Tibial nerve (tissue), 4 donors: Measurements from ENCODE around the gene PXDN. TPM values are rescaled to one million over a fixed set of nuclear protein-coding genes. Genes with fewer than 3 reads are reported as not detected.

Source experiments
- DNase-seq, 2 donors: peaks; one replicate each; pipeline ENCODE4 v3.0.0-alpha.2; 2019; ENCODE audit warnings: low spot score in 2 of 2
- H3K27ac ChIP-seq, 4 donors: fragments of 200-600 bp; sonication (generic) in 3 of 4; one replicate each; pipeline ENCODE4 v1.5.1; 2017 to 2019; ENCODE audit warnings: mild to moderate bottlenecking in 1 of 4
- H3K27me3 ChIP-seq, 2 donors: fragments of 200-600 bp; sonication (generic) in 1 of 2; one replicate each; pipeline versions ENCODE4 v1.5.1 to v1.6.0; 2017 to 2019
- H3K36me3 ChIP-seq, 3 donors: fragments of 200-600 bp; sonication (generic); one replicate each; pipeline ENCODE4 v1.5.1; 2018 to 2019
- H3K4me1 ChIP-seq, 4 donors: fragments of 200-600 bp; sonication (generic) in 3 of 4; one replicate each; pipeline ENCODE4 v1.5.1; 2017 to 2019
- H3K4me3 ChIP-seq, 4 donors: fragments of 200-600 bp; sonication (generic) in 3 of 4; one replicate each; pipeline ENCODE4 v1.5.1; 2017 to 2019; ENCODE audit warnings: mild to moderate bottlenecking in 1 of 4, moderate library complexity in 1 of 4
- H3K9me3 ChIP-seq, 4 donors: fragments of 200-600 bp; sonication (generic) in 3 of 4; one replicate each; pipeline ENCODE4 v1.5.1; 2017 to 2019
- CTCF ChIP-seq, 5 experiments: fragments of 200-600 bp in 3 of 5; fragments of 450-650 bp in 2 of 5; sonication (generic) in 3 of 5; IDR thresholded peaks; one replicate each; pipeline ENCODE4 v1.5.1; 2016 to 2019; ENCODE audit warnings: antibody characterized with exemption in 5 of 5, mild to moderate bottlenecking in 3 of 5, moderate library complexity in 2 of 5
- EP300 ChIP-seq, 2 donors: sonication (generic); formaldehyde crosslinking; IDR thresholded peaks; one replicate each; pipeline ENCODE4 v1.6.1; 2017; ENCODE audit warnings: antibody characterized with exemption in 2 of 2, mild to moderate bottlenecking in 1 of 2
- POLR2A ChIP-seq, 2 donors: fragments of 450-650 bp; IDR thresholded peaks; one replicate each; pipeline ENCODE4 v1.6.1; 2017; ENCODE audit warnings: antibody characterized with exemption in 2 of 2, mild to moderate bottlenecking in 2 of 2, moderate library complexity in 2 of 2
- WGBS, 2 donors: methylation state at CpG; one replicate each; pipeline ENCODE4 v1.1.5; 2018; 5-methylcytosine and 5-hydroxymethylcytosine counted together
- total RNA-seq, 4 donors: library from RNA; depleted of rRNA; stranded (reverse); fragments of >200 nt; gene quantifications; one replicate each; pipeline ENCODE4 v1.1.0, GENCODE V29; 2016

PXDN gene
- total RNA-seq, 4 donors from 2014 or later = 40.4 to 72.6 (median 52.4) TPM

DNA sequence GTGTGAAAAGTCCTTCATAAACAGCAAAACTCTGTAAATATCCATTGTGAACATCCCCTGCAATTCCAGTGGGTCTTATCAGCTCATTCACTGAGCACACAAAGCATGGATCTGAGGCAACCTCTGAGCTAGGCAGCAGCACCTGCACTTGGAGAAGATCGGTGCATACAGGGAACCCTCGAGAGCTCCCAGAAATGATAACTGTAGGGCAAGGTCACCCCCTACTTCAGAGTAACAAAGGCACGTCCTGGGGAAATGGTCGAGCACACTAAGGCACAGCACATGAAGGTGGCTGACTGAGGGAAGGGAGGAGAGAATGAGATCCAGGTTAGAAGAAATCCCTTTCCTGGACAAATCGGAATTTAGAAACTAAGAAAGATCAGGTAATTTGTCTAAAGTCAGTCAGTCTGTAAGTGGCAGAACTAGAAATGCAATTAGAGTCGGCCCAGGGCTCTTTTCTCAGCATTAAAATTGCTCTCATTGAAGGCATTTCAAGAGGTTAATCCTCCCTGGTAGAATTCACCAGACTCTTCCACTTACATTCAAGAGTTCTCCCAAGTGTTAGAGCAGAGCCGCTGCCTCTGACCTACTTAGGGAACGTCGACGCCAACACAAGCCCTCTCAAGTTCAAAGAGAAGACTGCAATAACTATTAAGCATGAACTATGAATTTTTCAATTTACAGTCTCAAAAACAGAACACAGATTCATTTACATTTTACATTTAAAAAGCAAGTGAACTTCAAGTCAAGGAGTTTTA is 45.9 kb downstream of the PXDN start:
- H3K27me3 ChIP-seq = no peaks in the 10 kb centered on the region
- peaks cover 0 to 21% (median 0%) of the 10 kb centered on the region in 4 donors for H3K4me1 ChIP-seq
- peaks cover 0 to 14% (median 0%) of the 10 kb centered on the region in 3 donors for H3K36me3 ChIP-seq
- DNase-seq = no peak
- H3K27ac ChIP-seq = no peak overlapping the region
- WGBS, 2 donors = 46 to 53% methylated on average over 10 of the region's 10 CpGs
- no peak overlapping the region for H3K4me3 ChIP-seq
- TF ChIP-seq POLR2A (IDR thresholded peaks at IDR 0.05) (no peak), CTCF (IDR thresholded peaks at IDR 0.05) (no peak), EP300 (IDR thresholded peaks at IDR 0.05) (no peak)
- H3K9me3 ChIP-seq = peaks cover 0 to 14% (median 0%) of the 10 kb centered on the region in 4 donors

DNA sequence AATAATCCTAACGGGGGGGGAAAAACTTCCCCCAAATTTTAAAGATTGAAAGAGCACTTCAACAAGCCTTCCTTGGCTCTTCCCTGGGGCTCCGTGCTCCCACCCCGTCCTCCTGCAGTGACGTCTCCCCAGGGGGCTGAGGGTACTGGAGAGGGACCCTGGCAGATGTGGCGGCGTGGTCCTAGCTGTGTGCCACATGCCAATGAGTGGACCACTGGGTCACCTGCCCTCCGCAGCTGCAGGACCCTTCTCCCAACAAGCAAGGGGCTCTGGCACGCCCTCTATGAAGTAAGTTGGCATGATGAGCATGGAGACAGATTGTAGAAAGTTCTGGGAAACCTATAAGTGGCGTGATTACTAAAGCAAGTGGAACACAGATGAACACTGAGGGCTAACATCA is 46.7 kb downstream of the PXDN start:
- Histone ChIP-seq H3K36me3 (peaks cover 0 to 17% (median 0%) of the 10 kb centered on the region in 3 donors), H3K27ac (no peak overlapping the region), H3K9me3 (peaks cover 0 to 14% (median 0%) of the 10 kb centered on the region in 4 donors), H3K4me3 (no peak overlapping the region), H3K27me3 (no peaks in the 10 kb centered on the region), H3K4me1 (peaks cover 0 to 20% (median 0%) of the 10 kb centered on the region in 4 donors)
- TF ChIP-seq POLR2A (IDR thresholded peaks at IDR 0.05) = no peak
- TF ChIP-seq CTCF (IDR thresholded peaks at IDR 0.05) = no peak
- no peak for TF ChIP-seq EP300 (IDR thresholded peaks at IDR 0.05)
- DNase-seq = no peak
- 94 to 96% methylated on average over 9 of the region's 9 CpGs for WGBS, 2 donors

GRCh38 chr2:1696472-1696871 is 47.8 kb downstream of the PXDN start:
- DNase-seq = no peak
- 96 to 98% methylated on average over 3 of the region's 3 CpGs for WGBS, 2 donors
- peaks cover 0 to 20% (median 0%) of the 10 kb centered on the region in 3 donors for H3K36me3 ChIP-seq
- no peak overlapping the region for H3K27ac ChIP-seq
- no peaks in the 10 kb centered on the region for H3K27me3 ChIP-seq
- H3K4me1 ChIP-seq = peaks cover 0 to 9% (median 0%) of the 10 kb centered on the region in 4 donors
- TF ChIP-seq CTCF (IDR thresholded peaks at IDR 0.05) = no peak
- TF ChIP-seq POLR2A (IDR thresholded peaks at IDR 0.05) = no peak
- no peak for TF ChIP-seq EP300 (IDR thresholded peaks at IDR 0.05)
- peaks cover 0 to 14% (median 0%) of the 10 kb centered on the region in 4 donors for H3K9me3 ChIP-seq
- no peak overlapping the region for H3K4me3 ChIP-seq

GRCh38 chr2:1694371-1695271 is 49.7 kb downstream of the PXDN start:
- Histone ChIP-seq H3K36me3 (peaks cover 0 to 17% (median 0%) of the 10 kb centered on the region in 3 donors), H3K27me3 (no peaks in the 10 kb centered on the region), H3K9me3 (peaks cover 0 to 14% (median 0%) of the 10 kb centered on the region in 4 donors), H3K27ac (no peak overlapping the region), H3K4me3 (no peak overlapping the region), H3K4me1 (peaks cover 0 to 8% (median 0%) of the 10 kb centered on the region in 4 donors)
- no peak for DNase-seq
- TF ChIP-seq CTCF (IDR thresholded peaks at IDR 0.05) (no peak), POLR2A (IDR thresholded peaks at IDR 0.05) (no peak), EP300 (IDR thresholded peaks at IDR 0.05) (no peak)
- WGBS, 2 donors = 89 to 90% methylated on average over 23 to 24 of the region's 25 CpGs
